HG02973 (cell line): ENCODE measurements around the gene EPHA1.
A peak's percentile ranks its signal among the peaks of the same experiment; 100 is the strongest.

Experiments
- ATAC-seq: cut with Tn5 transposase; IDR thresholded peaks from one replicate; pipeline ENCODE4 v1.9.1; 2021; ENCODE audit warnings: moderate library complexity; ENCODE audit not compliant: unreplicated experiment

EPHA1 gene

DNA sequence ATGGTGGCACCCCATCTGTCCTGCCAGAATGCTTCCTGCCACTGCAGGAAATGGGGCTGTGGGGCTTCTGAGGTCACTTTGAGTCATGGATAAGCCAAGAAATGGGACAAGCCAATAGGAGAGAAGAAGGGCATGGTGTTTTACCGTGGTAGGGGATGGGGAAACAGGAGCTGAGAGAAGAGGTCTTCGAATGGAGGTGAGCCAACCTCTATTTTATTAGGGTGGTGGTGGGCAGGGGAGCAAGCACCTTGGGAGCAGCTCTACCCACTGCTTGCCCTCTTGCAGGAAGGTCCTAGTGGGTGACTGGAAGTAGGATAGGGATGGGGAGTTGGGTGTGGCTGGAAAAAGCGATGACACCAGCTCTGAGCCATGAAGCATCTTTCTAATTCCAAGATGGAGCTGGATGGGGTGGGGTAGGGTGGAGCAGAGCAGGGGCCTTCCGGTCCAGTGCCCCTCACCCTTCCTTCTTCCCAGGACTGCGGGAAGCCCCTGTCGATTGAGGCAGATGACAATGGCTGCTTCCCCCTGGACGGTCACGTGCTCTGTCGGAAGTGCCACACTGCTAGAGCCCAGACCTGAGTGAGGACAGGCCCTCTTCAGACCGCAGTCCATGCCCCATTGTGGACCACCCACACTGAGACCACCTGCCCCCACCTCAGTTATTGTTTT, 18.4 kb downstream of the EPHA1 start:
- ATAC-seq, result no peak

DNA sequence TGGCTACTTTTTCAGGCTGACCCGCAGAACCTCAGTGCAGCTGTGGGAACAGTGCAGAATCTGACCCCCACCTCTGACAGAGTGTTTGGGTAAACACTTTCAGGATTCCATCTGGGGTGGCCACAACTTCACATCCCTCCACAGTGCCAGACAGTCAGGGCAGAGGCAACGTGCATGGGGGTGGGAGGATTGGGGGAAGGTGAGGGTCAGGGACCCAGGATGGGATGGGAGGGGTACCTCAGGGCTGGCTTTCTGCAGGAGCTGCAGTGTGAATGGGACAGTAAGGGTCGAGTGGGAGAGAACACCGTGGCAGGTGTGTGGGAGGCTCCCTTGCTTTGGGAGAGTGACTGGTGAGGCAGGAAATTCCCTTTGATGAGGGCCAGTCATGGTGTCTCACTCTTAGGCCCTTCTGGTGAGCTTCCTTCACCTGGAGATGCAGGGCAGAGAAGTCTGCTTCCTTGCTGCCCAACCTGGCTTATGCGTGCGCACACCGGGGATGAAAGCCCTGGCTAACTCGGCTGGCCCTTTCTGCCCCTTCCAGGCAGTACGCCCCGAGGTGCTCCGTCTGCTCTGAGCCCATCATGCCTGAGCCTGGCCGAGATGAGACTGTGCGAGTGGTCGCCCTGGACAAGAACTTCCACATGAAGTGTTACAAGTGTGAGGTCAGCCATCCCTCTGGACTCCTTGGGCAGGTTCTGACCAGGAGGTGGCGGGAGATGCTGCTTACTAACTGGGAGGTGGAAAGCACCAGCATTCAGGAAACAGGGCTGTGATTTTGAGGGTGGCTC, 19.1 kb downstream of the EPHA1 start:
- no peak for ATAC-seq

DNA sequence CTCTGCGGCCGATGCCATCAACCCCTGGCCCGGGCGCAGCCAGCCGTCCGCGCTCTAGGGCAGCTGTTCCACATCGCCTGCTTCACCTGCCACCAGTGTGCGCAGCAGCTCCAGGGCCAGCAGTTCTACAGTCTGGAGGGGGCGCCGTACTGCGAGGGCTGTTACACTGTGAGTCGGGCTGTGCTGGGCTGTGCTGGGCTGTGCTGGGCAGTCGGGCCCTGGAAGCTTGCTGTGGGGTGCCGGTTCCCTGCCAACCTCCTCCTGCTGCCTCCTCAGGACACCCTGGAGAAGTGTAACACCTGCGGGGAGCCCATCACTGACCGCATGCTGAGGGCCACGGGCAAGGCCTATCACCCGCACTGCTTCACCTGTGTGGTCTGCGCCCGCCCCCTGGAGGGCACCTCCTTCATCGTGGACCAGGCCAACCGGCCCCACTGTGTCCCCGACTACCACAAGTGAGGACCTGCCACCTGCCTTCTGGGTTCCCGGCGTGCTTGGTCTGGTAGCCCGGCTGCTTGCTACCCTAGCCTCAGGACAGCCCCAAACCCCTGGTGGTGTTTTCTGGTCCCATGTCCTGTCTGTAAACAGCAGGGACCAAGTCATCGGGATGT, 20.1 kb downstream of the EPHA1 start:
- no peak for ATAC-seq

DNA sequence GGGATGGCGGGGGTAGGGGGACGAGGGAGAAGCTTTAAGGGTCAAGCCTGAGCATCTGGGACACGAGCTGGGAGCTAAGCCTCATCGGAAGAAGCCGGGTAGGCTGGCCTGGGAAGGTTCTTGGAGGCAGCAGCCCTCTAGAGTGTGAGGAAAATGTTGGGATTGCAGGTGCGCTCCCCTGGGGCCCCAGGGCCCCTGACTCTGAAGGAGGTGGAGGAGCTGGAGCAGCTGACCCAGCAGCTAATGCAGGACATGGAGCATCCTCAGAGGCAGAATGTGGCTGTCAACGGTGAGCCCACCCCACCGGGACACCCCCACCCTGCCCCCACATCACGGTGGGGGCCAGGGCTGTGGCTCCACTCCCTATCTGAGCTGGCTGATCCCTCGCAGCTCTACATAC, 20.6 kb downstream of the EPHA1 start:
- ATAC-seq, result no peak

DNA sequence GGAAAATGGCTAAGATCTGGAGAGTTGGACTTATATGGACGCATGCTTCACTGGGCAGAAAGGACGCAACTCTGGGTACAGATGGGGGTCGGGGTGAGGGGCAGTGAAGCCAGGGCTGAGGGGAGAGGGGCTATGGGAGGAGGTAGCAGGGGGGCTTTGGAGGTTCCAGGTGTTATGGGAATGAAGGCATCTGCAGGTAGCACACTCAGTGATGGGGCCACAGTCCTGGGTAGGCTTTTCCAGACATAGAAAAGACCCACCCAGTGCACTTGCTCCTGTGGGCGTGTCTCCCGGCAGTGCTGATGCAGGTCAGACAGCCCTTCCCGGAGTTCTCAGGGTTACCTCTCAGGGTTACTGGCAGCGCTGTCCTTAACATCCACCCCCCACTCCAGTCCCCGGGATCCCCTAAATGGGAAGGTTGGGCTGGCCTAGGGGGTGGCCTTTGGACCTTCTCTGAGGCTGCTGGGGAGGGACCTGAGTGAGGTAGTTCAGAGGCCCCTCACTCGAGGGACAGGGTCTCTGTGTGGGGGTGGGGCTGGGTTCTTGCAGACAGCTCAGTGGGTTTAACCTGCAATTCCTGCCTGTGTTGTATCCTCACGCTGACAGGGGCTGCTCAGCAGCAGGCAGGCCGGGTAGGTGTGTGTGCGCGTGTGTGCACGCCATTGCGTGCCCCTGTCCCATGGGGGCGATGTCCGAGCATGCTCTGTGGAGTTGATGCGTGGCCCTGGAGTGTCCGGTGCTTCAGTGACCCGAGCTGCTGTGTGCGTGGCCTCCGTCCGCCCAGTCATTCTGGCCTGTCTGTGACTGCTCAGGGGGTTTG, 21.3 kb downstream of the EPHA1 start:
- no peak for ATAC-seq

DNA sequence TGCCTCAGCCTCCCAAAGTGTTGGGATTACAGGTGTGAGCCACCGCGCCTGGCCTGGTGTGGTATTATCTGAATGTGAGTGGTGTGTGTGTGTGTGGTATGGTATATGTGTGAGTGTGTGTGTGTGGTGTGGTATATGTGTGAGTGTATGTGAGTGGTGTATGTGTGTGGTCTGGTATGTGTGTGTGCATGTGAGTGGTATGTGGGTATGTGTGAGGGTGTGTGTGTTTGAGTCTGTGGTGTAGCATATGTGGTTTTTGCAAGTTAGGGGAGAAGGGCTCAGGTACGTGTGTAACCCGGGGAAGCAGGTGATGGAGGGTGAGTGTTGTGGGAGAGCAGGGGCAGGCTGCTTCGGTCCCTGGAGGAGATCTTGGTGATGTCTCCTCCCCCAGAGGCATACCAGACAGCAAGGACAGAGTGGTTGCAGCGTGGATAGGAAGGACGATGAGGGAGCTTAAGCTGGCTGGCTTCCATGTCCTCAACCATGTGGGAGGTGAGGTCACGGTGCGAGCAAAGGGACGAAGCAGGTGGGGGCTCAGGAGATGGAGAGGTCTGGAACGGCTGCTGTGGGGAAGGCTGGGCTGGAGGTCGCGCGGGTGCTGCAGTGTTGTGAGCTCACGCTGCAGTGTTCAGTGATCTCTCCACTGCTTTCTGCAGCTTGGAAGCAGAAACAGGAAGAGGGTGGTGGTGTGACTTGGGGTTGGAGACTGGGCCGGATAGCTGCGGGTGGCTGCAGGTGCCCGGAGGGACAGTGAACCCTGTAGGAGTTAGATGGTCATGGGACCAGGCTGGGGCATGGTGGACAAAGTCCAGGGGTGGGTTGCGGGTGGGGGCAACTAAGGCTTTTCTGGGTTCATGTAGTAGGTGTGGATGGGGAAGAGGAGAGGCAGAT, 22.5 kb downstream of the EPHA1 start:
- no peak for ATAC-seq

DNA sequence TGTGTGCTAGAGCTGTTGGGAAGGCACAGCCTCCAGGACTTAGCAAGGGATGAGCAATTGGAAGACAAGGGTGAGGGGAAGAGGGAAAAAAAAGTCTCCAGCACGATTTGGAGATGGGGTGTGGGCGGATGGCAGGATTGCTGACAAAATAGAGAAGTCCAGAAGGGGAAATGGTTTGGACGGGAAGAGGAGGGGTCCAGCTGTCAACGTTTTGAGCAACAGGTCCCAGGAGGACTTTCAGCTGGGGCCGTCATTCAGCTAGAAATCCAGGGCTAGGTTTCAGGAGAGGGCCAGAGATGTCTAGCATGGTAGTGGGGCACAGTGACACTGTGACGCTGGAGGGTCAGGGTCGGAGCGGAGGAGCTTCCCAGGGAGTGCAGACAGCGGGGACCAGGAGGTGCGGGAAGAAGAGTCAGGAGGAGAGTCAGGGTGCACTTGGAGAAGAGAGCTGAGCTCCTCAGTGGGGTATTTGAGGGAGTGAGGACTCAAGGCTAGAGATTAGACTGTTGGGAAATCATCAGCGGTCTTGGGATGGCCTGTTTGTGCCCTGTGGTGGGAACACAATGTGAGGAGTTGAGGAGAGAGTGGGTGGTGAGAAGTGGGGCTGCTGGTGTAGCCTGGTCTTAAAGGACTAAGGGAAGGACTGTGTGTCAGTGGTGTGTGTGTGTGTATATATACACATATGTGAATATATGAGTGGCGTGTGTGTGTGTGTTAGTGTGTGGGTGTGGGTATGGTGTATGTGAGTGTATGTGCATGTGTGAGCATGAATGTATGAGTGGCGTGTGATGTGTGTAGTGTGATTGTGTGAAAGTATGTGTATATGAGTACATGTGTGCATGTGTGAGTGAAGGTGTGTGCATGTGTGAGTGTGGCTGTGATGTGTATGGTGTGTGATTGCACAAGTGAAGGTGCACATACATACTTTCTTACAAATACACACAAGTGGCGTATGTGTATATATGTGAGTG, 23.7 kb downstream of the EPHA1 start:
- ATAC-seq, result no peak

DNA sequence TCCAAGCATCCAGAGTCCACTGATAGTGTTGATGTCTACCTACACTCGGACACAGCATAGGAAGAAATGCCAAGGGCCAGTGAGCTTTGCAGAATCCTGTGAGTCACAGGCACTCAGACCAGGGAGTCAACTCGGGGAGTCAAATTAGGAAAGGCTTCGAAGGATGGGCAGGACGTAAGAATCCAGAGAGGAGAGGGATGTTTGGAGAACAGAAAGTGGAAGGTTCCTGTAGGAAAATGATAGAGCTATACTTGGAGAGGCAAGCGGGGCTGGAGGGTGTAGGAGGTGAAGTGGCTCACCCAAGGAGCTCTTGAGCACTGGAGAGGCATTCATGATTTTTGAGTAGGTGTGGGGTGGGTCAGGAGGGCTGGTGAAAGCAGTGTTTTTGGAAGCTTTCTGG, 24.5 kb downstream of the EPHA1 start:
- ATAC-seq, result no peak

DNA sequence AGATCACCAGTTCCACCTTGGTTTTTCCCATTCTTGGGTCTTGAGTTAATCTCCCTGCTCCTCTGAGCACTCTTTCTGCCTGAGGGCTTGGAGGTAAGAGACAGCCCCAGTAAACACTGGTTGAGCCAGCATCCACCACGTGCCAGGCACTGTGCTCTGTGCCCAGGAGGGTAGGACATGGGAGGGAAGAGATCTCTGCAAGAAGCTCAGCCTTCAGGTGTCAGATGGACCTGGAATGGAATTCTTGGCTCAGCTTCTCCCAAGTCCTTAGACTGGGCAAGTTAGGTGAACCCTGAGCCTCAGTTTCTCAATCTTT, 25.1 kb downstream of the EPHA1 start:
- no peak for ATAC-seq

DNA sequence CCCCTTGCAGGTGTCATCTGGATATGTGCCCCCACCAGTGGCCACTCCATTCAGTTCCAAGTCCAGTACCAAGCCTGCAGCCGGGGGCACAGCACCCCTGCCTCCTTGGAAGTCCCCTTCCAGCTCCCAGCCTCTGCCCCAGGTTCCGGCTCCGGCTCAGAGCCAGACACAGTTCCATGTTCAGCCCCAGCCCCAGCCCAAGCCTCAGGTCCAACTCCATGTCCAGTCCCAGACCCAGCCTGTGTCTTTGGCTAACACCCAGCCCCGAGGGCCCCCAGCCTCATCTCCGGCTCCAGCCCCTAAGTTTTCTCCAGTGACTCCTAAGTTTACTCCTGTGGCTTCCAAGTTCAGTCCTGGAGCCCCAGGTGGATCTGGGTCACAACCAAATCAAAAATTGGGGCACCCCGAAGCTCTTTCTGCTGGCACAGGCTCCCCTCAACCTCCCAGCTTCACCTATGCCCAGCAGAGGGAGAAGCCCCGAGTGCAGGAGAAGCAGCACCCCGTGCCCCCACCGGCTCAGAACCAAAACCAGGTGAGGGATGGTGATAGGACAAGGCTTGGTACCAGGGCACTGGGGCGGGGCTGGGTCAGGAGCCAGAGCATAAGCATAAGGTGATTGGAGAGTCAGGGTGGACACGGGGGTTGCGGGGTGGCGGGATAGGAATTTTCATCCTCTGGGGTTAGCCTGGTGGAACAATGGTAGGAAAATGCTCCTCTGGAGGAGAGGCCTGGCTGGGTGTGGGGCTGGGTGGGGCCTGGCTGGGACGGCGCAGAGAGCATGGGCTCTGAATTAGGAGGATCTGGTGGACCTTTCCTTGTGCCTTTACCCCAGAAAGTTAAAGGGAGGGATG, 25.6 kb downstream of the EPHA1 start:
- no peak for ATAC-seq

DNA sequence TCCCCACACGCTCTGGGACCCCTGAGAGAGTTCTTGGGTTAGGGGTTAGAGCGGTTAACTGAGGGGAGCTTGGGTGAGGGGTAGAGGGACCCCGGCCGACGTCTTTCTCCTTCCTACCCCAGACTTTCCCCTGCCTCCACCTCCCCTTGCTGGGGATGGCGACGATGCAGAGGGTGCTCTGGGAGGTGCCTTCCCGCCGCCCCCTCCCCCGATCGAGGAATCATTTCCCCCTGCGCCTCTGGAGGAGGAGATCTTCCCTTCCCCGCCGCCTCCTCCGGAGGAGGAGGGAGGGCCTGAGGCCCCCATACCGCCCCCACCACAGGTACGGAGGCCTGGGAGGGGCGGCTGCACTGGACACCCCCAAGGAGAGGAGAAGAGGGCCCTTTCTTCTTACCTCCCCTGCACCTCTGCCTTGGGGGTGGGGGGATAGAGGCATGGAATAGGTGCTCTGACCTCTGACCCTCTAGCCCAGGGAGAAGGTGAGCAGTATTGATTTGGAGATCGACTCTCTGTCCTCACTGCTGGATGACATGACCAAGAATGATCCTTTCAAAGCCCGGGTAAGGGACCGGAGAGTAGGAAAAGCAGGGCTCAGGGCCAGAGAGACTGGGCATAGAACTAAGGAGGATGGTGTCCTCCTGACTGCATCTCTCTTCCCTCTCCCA, 26.4 kb downstream of the EPHA1 start:
- no peak for ATAC-seq

DNA sequence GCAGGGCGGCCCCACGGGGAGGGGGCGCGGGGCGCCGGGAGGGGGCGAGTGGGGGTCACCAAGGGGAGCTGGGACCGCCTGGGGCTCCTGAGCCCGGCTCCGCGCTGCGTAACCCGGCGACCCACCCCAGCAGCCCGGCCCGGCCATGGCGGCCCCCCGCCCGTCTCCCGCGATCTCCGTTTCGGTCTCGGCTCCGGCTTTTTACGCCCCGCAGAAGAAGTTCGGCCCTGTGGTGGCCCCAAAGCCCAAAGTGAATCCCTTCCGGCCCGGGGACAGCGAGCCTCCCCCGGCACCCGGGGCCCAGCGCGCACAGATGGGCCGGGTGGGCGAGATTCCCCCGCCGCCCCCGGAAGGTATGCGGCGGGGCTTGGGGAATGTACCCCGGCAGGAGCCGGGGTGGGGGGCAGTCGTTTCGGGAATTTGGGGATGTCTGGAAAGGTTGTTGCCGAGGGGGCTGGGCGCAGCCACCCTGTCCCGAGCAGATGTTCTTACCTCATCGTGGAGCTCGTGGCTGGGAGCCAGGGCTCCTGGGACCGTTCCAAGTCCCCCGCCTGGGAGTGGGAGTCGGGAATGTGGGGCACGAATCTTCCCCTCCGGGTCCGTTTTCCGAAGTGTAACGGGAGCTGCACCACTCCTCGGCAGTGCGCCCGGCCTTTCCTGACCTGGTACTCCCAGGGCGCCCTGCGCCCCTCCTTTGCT, 27.1 kb downstream of the EPHA1 start:
- ATAC-seq, result peak; percentile 12

DNA sequence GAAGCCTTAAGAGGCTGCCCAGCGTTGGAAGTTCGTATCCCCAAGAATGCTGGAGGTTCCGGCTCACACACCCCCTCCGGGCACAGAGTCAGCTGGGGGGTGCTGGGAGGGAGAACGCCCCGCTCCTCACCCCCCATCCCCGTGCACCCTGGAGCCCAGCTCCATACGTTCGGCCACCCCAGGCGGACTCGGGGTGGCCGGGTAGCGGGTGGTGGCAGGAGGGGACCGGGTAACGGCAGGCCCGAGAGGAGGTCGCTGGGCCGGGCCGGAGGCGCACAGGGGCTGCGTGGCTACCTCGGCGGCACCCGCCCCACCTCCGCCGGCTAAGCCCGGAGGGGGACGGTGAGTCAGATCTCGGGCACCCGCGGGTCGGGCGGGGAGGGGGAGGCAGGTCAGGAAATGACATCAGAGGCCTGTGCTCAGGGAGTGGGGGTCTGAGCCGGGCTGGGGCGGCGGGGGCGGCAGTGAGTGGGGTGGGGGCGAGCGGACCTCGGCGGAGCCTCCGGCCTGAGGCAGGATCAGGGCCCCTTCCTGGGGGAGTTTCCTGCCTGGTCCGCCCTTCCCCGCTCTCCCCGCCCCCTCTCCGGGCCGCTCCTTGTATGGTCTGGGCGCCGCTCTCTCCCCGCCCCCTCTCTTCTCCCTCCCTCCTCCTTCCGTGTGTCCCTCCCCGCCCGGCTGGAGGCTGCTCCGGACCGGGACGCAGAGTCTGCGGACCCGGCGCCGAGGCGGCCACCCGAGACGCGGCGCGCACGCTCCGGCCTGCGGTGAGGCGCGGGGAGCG, 27.8 kb downstream of the EPHA1 start, which contains the start of gene ZYX:
TSS of gene ZYX (plus strand) at position 700 of the 781 bp plus-strand sequence. CDS start 227 bp downstream, outside the sequence.
- peak; percentile 75 for ATAC-seq

DNA sequence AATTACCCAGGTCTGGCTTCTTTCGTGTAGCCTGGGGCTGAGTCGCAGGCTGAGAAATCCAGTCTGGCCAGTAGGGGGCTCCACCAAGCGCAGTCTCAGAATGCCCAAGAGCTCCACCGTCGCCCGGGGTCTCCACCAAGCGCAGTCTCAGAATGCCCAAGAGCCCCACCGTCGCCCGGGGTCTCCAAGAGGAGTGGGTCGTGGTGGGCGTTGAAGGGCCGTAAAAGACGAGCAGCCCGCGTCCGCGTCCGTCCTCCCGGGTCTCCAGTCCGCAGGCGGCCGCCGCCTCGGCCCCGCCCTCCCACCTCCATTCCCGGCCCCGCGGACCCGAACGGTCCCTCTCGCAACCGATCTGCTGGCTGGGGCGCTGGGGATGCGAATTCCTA, 28.4 kb downstream of the EPHA1 start:
- peak; percentile 48 for ATAC-seq

DNA sequence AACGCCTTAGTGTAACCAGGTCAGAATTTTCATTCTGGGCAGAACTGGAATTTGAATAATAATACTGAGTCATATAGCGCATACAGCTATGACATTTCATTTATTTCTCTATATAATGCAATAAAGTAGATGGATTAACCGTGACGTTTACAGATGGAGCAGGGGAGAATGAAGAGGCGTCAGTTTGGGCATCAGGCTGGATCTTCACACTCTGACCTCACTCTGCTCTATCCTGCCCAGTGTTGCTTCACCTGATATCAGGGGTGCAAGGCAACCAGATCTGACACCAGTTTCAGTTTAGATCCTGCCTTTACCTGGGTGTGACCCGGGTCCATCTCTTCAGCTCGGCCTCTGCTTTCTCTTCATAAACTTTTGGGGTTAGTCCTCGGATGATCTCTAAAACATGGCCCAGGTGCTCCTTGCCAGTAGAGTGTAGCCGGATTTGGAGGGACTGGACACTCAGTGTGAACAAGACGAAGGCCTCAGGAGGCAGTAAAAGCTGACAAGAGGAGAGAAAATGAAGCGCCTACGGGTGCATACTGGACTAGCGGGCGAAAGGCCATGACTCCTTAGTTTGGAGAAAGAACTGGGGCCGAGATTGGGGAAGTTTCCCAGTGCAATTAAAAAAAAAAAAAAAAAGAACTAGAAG, 28.9 kb downstream of the EPHA1 start:
- ATAC-seq, result no peak

DNA sequence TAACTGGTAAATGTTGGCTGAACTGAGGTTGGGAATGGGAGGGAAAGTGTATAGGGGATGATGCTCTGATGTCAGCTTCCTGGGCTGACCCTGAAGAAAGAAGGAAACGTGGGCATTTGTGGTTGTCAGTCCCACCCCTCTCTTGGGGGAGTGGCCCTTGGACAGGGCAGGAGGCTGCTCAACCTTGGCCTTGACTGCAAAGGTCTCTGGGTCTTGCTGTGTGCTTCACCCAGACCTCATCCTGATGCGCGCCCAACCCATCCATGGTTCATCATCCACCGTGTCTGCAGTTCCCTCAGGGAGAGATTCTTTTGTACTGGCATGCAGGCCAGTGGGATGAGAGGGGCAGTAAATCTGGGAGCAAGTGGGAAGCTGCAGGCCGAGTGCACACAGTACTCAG, 32.3 kb downstream of the EPHA1 start:
- ATAC-seq, result no peak
